Measurements from ENCODE around the gene HBG1.
"Not testable (repeated sequence)": the region's sequence is repeated elsewhere in the genome, so short reads cannot be mapped to it uniquely, and the experiment has no call there.

Gene HBG1

DNA sequence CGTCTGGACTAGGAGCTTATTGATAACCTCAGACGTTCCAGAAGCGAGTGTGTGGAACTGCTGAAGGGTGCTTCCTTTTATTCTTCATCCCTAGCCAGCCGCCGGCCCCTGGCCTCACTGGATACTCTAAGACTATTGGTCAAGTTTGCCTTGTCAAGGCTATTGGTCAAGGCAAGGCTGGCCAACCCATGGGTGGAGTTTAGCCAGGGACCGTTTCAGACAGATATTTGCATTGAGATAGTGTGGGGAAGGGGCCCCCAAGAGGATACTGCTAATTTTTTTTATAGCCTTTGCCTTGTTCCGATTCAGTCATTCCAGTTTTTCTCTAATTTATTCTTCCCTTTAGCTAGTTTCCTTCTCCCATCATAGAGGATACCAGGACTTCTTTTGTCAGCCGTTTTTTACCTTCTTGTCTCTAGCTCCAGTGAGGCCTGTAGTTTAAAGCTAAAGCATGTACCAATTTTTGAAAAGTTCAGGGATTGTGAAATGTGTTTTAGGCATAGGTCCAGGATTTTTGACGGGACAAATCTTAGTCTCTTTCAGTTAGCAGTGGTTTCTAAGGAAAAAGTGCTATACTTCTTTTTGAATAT lies at the start of gene HBG1:
Gene HBG1 (minus strand): TSS at position 51 of the 590 bp plus-strand sequence. CDS start 53 bp downstream, outside the sequence.
- DNase-seq = not testable (repeated sequence)

DNA sequence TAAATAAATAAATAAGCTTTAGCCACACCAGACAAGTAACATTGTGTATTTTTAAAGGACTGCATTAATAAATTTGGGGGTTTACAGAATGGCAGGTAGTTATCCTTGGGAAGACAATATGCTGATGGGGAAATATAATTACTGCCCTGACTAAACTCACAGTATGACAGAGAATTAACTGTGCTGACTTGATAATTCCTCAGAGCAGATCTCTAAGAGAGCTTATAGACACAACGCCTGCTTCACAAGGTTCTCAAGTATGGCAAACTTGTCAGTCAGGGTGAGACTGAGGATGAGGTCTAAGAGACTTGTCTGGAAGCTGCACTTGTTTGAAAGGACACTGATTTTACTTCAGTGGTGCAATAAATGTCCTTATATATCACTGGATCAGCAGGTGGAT lies 48.8 kb upstream of the HBG1 start:
- no peak for DNase-seq

DNA sequence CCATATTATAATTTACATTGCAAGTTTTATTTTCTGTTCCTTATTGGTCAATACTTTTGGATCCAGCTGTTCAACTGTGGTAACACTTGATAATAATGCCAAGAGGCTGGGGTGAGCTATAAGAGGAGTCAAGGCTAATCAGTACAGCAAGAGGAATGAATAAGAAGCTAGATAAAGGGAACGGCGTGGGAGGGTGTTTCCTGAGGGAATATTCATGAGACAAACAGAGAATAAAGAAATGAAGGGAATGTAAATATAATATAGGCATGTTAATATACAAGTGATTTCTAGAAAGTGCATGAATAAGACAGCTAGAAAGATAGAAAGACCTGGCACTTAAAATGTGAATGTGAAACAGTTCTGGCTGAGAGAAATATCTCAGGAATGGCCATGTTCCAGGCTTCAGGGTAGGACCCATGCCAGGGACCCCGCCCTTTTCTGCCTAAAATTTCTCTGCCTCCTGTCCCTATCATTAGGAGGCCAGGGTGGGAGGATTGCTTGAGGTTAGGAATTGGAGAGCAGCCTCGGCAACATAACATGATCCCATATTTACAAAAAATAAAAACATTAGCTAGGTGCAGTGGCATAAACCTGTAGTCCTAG lies 48.2 kb upstream of the HBG1 start:
- no peak for DNase-seq

GRCh38 chr11:5294342-5294995 lies 44.8 kb upstream of the HBG1 start:
- DNase-seq = not testable (repeated sequence)

DNA sequence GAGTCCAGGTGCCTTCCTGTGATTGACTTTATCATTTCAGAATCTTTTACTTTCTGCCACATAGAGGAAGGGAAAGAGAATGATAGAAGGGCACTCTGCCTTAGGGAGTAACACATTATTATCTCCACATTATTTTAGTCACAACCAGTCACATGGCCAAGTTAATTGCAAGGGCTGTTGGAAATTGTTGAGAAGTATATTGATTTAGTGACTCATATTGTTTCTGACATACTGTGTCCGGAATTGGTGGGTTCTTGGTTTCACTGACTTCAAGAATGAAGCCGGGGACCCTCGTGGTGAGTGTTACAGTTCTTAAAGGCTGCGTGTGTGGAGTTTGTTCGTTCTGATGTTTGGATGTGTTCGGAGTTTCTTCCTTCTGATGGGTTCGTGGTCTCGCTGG lies 43.4 kb upstream of the HBG1 start:
- no peak for DNase-seq

DNA sequence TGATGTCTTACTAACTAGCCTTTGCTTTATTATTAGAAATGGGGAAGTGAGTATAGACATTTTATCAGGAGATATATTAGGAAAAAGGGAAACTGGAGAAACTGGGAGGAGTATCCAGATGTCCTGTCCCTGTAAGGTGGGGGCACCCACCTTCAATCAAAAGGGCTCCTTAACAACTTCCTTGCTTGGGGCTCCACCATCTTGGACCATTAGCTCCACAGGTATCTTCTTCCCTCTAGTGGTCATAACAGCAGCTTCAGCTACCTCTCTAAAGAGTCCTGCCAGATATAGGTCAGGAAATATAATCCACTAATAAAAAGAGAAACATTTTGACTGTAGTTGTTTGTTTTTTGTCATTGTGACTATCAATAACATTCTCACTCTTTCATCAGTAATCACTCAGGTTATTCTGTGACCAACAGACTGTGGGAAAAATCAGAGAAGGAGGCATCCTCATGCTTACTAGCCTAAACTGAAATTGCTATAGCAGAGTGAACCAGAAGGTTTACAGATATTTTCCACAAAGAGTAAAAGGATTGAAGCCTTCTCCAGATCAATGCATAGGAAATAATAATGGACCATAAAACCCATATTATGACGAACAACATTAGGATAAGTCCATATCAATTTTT lies 41.7 kb upstream of the HBG1 start:
- DNase-seq = no peak

GRCh38 chr11:5290106-5290505 lies 40.4 kb upstream of the HBG1 start:
- DNase-seq = no peak

DNA sequence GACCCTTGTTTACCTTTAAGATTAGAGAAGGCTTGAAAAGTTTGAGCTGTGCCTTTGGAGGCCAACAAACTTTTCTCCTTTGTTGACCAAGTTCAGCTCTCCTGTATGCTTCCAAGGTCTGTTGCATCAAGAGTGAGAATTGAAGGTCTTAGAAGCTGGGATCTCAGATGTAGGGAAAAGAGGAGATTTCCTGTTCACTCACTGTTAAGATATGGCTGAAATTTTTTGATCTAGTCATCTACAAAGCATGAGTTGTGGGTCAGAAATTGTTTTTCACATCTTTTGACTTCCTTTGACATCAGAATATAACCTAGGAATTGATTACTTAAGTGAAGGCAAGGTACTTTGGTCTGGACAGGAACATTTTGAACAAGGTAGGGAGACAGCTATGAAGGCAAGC lies 40.0 kb upstream of the HBG1 start:
- no peak for DNase-seq

DNA sequence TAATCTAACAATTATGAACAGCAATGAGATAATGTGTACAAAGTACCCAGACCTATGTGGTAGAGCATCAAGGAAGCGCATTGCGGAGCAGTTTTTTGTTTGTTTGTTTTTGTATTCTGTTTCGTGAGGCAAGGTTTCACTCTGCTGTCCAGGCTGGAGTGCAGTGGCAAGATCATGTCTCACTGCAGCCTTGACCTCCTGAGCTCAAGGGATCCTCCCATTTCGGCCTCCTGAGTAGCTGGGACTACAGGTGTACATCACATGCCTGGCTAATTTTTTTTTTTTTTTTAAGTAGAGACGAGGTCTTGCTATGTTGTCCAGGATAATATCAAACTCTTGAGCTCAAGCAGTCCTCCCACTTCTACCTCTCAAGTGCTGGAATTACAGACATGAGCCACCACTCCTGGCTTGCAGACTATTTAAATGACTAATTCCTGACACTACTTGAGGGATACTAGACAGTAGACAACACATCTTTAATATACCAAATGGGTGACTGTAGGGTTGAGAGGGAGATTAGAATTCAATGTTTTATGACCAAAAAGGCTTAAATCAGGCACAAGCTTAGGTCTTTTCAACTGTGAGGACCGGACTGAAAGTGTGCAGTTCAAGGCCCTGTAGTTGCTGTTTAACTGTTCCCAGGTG lies 39.4 kb upstream of the HBG1 start:
- no peak for DNase-seq

DNA sequence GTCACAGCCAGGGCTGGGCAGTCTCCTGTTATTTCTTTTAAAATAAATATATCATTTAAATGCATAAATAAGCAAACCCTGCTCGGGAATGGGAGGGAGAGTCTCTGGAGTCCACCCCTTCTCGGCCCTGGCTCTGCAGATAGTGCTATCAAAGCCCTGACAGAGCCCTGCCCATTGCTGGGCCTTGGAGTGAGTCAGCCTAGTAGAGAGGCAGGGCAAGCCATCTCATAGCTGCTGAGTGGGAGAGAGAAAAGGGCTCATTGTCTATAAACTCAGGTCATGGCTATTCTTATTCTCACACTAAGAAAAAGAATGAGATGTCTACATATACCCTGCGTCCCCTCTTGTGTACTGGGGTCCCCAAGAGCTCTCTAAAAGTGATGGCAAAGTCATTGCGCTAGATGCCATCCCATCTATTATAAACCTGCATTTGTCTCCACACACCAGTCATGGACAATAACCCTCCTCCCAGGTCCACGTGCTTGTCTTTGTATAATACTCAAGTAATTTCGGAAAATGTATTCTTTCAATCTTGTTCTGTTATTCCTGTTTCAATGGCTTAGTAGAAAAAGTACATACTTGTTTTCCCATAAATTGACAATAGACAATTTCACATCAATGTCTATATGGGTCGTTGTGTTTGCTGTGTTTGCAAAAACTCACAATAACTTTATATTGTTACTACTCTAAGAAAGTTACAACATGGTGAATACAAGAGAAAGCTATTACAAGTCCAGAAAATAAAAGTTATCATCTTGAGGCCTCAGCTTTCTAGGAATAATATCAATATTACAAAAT lies 38.6 kb upstream of the HBG1 start:
- DNase-seq = no peak

DNA sequence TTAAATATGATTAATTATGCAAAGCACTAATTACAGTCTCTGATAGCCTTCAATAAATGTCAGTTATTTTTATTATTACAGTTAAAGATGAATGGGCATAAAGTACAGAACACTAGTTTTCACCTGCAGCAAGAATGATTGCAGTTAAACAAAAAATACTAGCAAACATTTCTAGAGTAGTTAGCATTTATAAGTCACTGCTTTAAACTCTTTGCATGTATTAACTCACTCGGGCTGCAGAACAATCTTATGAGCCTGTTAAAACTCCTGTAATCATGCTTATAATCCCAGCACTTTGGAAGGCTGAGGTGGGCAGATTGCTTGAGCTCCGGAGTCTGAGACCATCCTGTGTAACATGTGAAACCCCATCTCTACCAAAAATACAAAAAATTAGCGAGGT lies 37.2 kb upstream of the HBG1 start:
- no peak for DNase-seq

DNA sequence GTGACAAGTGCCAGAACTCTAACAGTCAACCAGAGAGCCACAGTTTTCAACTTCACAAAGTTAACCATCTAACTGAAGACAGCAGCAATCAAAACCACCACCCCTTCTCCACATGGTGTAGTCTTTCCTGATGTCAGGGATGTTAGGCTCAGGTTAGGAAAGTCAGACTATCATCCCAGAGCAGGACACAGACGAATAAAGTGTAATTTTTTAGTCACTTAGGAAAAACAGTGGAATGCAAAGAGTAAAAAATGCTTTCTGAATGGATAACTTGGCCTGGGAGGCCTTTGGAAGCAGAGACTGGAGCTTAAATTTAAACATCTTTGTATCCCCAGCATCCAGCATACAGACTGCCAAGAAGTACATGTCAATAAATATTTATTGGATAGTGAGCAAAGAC lies 36.7 kb upstream of the HBG1 start:
- DNase-seq = no peak

DNA sequence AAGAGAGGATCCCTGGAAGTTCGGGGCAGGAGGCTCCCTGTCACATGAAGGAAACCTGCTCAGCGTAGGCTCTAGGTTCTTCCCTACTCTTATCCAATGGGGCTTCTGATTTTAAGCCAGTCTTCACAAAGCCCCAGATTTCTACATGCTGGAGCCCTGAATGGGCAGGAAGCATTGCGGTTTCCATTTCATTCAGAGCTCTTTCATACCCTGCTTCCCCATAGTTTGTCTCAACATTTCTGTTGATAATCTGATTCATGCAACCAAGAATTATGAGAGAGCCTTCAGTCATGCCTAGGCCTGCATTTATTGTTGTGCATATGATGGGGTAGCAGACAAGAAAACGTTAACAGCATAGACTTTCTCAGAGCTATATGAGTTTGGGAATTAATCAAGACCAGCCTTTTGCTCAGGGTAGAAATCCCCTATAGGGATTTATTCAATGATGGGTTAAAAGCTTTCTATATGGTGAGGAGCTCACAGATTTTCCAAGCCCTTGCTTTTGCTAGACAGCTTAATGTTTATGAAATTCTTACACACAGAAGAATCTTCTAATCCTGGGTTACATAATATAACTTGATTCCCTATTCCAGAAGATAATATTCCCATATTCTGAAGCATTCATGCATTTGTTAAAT lies 36.2 kb upstream of the HBG1 start:
- no peak for DNase-seq

- no peak for DNase-seq
Observed at GRCh38 chr11:5284637-5285036, 35.0 kb upstream of the HBG1 start.

- no peak for DNase-seq
Observed at GRCh38 chr11:5283882-5284281, 34.2 kb upstream of the HBG1 start.

GRCh38 chr11:5283086-5283485 lies 33.4 kb upstream of the HBG1 start:
- DNase-seq = no peak

- DNase-seq = no peak
Observed at GRCh38 chr11:5282628-5283027, 33.0 kb upstream of the HBG1 start.

DNA sequence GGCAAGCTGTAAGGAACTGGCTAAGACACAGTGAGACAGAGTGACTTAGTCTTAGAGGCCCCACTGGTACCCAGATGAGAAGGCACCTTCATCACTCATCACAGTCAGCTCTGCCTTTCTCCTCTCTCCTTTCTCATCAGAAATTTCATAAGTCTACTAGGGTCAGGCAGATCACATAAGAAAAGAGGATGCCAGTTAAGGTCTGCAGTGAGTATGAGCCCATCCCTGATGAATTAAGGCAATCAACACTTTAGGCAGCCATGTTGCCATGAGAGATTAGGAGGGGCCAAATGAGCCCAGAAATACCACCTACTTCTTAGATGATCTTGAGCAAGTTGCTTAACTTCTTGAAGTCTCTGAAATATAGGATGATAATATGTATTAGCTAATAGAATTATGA lies 31.9 kb upstream of the HBG1 start:
- DNase-seq = no peak

- DNase-seq = no peak
Observed at GRCh38 chr11:5280582-5281102, 31.0 kb upstream of the HBG1 start.

- DNase-seq = no peak
Observed at GRCh38 chr11:5279471-5280090, 29.9 kb upstream of the HBG1 start.

DNA sequence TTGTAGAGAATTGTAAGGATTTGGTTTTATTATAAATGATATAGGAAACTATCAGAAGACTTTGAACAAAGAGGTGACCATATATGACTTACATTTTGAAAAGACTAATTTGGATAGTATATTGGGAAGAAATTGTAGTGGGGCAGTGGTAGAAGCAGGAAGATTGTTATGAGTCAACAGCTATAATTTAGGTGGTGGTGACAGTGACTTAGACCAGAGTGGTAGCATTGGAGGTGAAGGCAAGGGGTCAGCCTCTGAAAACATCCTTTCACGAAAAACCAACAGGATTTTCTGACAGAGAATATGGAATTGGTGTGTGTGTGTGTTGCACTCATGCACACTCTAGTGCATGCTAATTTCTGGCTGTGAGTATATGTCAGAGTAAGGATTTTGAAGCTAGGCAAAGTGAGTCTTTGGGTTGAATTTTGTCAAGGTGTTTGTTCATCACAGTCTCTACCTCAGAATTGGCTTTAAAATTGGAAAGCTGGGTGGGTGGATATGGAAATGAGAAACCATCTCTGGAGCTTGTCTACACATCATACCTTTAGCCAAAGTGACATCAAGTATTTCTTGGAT lies 28.2 kb upstream of the HBG1 start:
- DNase-seq = no peak
